HepG2 (cell line): ENCODE measurements around the gene SMIM45.

Experiments used
- AKNA ChIP-seq: sonication (generic); formaldehyde crosslinking; IDR thresholded peaks from 2 replicates; pipeline ENCODE4 v1.4.0; 2020; ENCODE audit warnings: missing genetic modification reagents, borderline replicate concordance
- EEA1 ChIP-seq: sonication (generic); formaldehyde crosslinking; IDR thresholded peaks from 2 replicates; pipeline ENCODE4 v1.5.1; 2020; ENCODE audit warnings: mild to moderate bottlenecking, missing genetic modification reagents, borderline replicate concordance
- ETS1 ChIP-seq: sonication (generic); formaldehyde crosslinking; IDR thresholded peaks from 2 replicates; pipeline ENCODE4 v1.4.0; 2020; ENCODE audit warnings: missing genetic modification reagents
- JUNB ChIP-seq: sonication (generic); formaldehyde crosslinking; IDR thresholded peaks from 2 replicates; pipeline ENCODE4 v1.8.0; 2022; ENCODE audit warnings: missing genetic modification reagents, mild to moderate bottlenecking, borderline replicate concordance
- NCOA1 ChIP-seq: sonication (generic); formaldehyde crosslinking; IDR thresholded peaks from 2 replicates; pipeline ENCODE4 v1.9.0; 2021; ENCODE audit warnings: missing genetic modification reagents
- RCOR2 ChIP-seq: IDR thresholded peaks from 2 replicates; pipeline ENCODE4 v1.6.1; 2016; ENCODE audit warnings: missing biosample characterization, missing genetic modification reagents
- SNRNP70 ChIP-seq: fragments of 200-400 bp; formaldehyde crosslinking; IDR thresholded peaks from 2 replicates; pipeline ENCODE4 v1.6.1; 2017; ENCODE audit warnings: mild to moderate bottlenecking, low read depth, low read length, moderate library complexity
- SOX5 ChIP-seq: IDR thresholded peaks from 2 replicates; pipeline ENCODE4 v1.6.1; 2016; ENCODE audit warnings: borderline replicate concordance
- TERF1 ChIP-seq: sonication (generic); formaldehyde crosslinking; IDR thresholded peaks from 2 replicates; pipeline ENCODE4 v1.8.0; 2022; ENCODE audit warnings: mild to moderate bottlenecking, missing genetic modification reagents, moderate library complexity
- U2AF1 ChIP-seq: fragments of 200-400 bp; formaldehyde crosslinking; optimal IDR thresholded peaks from 2 replicates; pipeline ENCODE3; 2017; ENCODE audit warnings: mild to moderate bottlenecking, low read depth, low read length
- YY1 ChIP-seq: IDR thresholded peaks from 2 replicates; pipeline ENCODE4 v1.6.1; 2011; ENCODE audit warnings: low read length, low read depth, moderate library complexity, mild to moderate bottlenecking; ENCODE audit not compliant: insufficient read depth, insufficient replicate concordance
- ZNF207 ChIP-seq: fragments of 450-650 bp; IDR thresholded peaks from 2 replicates; pipeline ENCODE4 v1.6.1; 2016; ENCODE audit warnings: antibody characterized with exemption, borderline replicate concordance
- ZNF569 ChIP-seq: sonication (generic); formaldehyde crosslinking; IDR thresholded peaks from 2 replicates; pipeline ENCODE4 v1.5.0; 2020; ENCODE audit warnings: mild to moderate bottlenecking, missing genetic modification reagents, moderate library complexity, borderline replicate concordance
- ZNF687 ChIP-seq: sonication (generic); formaldehyde crosslinking; IDR thresholded peaks from 2 replicates; pipeline ENCODE4 v1.5.1; 2020; ENCODE audit warnings: mild to moderate bottlenecking, missing genetic modification reagents, moderate library complexity
- ZNF788 ChIP-seq: sonication (generic); formaldehyde crosslinking; IDR thresholded peaks from 2 replicates; pipeline ENCODE4 v1.5.0; 2020; ENCODE audit warnings: mild to moderate bottlenecking, missing genetic modification reagents, borderline replicate concordance
- ZSCAN9 ChIP-seq: IDR thresholded peaks from 2 replicates; pipeline ENCODE4 v1.6.1; 2016; ENCODE audit warnings: borderline replicate concordance

Gene SMIM45

GRCh38 chr22:41946629-41947423, 5.1 kb upstream of the SMIM45 start, which contains the start of gene CENPM (continued):
- TF ChIP-seq AKNA (CRISPR knock-in tag) (peak; percentile 65; the same call in 1 of the 2 replicates), TERF1 (CRISPR knock-in tag) (0 out of 2 replicates have a peak, but pooled peaks have one; percentile 60), ZNF687 (CRISPR knock-in tag) (peak; percentile 95), YY1 (peak; percentile 87), NCOA1 (peak; percentile 91), EEA1 (CRISPR knock-in tag) (no peak; the same call in 1 of the 2 replicates), JUNB (CRISPR knock-in tag) (no peak), SNRNP70 (no peak), SOX5 (CRISPR knock-in tag) (no peak; the same call in 1 of the 2 replicates), U2AF1 (no peak), ZSCAN9 (CRISPR knock-in tag) (no peak), ETS1 (CRISPR knock-in tag) (no peak), ZNF207 (no peak), ZNF569 (no peak), ZNF788 (CRISPR knock-in tag) (peak; percentile 84; the same call in 1 of the 2 replicates), RCOR2 (no peak)
